Raji (cell line): ENCODE data around the gene ICA1.

Experiments used
- POLR2A ChIP-seq: IDR thresholded peaks from 2 replicates; pipeline ENCODE4 v1.6.1; 2011; ENCODE audit warnings: low read depth, low read length, control low read depth; ENCODE audit not compliant: insufficient read depth

The ICA1 gene

DNA sequence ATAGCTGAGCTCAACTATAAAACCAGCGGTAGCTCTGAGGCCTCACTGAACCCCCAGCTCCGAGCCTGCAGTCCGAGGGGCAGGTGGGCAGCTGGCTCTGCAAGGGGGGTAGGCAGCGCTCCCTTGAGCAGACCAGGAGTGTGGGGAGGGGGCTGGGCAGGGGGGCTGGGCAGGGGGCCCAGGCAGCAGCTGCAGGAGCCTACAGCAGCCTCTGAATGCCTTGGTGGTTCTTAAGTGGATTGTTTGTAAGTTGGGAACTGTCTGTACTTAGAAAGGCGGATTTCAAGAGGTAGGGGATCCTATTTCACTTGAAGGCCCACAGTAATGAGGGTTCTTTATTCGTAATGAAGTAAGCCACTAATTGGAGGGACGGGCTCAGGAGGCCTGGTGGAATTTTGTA is 72.3 kb downstream of the ICA1 start:
- no peak for TF ChIP-seq POLR2A

DNA sequence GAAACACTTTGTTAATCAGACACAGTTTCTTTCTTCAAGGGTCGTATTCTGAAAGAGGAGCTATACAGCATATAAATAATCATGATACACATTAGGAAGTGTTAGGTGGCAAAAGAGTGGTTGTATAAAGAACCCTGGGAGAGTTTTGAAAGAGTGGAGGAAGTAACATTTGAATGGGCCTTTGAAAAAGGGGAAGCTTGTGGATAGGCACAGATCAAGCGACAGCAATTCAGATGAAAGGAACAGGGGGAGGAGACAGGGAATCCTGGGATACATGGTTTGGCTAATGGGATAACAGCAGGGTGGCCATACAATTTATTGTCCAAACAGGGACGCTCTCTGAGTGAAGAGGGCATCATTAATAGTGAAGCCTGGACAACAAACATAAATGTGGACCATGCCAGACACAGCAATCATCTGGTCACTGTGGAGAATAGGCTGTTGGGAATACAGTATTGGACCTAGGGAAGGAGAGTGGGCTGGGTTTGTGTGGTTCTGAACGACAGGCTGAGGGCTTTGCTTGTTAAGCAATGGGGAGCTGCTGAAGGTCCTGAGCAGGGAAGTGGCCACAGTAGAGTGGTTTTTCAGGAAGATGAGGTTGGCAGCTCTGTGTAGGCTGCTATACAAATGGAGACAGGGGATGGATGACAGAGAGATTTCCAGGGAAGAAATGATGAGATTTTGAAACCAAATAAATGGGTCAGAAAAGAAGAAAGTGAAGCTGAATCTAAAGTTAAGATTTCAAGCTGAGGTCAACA is 75.9 kb downstream of the ICA1 start:
- no peak for TF ChIP-seq POLR2A

DNA sequence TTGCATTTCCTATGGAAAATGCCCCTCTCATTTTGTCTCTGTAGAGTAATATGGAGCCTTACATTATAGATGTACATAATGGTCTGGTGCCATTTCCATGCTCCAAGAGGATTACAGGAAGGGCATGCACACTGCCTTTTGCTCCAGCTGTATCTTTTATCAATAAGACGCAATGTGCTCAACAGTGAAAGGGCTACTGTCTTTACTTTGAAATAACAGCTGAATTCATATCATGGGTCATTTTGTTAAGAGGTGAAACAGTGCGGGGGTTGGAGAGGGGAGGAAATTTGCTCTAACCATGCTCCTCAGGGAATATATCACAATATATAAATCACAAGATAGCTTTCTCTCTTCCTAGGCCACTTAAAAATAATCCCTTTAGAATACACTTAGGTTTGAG is 77.7 kb downstream of the ICA1 start:
- TF ChIP-seq POLR2A, result no peak

DNA sequence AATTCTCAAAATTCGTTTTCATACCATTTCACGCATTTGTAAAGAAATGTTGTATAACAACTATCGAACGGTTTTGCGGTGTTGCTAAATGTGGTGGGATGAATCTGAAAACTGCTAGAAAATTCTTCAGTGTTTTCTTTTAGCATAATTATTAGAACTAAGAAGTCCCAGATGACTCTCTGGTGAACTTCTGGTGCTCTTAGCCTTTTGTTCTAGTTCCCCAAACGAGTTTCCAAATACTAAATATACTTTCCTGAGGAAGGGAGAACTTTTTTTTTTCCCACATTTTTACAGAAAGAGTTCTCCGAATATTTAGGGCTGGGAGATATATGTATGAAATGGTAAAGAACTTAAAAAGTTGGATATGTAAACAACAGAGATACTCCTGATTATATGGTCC is 82.5 kb downstream of the ICA1 start:
- no peak for TF ChIP-seq POLR2A

DNA sequence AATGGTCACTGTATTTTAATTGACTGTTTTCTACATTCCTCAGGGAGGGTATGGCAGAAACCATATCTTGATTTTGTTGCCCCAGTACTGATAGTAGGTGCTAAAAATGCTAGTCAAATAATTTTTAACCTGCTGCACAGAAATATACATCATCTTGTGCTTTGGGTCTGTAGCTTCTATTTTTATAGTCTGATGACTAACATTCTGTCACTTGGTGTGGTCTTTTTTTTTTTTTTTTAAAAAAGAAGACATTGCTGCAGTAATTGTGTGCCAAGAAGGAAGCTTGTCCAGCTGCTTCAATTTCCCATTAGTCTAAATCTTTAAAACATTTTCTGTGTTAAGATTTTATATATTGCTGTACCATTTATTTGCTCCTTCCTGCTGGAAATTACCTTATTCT is 83.6 kb downstream of the ICA1 start:
- no peak for TF ChIP-seq POLR2A

DNA sequence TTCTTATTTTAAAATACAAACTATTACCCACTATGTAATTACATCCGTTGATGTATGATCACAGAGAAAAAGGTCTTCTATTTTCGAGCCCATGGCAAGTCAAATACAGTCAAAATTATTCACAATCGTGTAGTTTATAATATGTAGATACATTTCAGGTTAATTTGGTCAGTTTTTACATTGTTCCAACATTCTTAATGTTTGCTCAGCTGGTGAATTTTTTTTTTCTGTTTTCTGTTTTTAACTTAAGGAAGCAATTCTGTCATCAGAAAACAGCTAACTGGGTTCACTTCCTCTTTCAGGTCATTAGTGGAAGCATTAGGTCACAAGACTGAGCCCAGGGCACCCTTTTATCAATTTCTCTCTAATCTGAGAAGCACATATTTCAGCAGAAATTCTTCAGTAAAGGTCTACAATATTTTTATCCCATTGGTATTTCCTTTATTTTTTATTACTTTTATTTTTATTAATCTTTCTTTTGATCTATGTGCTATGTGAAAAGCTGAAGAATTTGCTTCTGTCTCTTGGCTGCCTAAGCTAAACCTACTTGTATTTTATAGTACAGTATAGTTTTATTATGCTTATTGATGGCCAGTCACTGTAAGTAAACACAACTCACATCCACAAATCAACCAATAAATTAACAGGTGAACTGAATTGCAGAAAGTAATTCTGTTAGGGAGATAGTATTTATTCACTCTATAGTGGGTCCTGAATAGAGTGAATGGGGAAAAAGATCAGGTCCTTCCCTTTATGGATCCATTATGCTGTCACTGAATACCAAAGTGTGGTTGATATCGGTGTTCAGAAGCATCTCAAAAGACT is 84.6 kb downstream of the ICA1 start:
- TF ChIP-seq POLR2A, result no peak

DNA sequence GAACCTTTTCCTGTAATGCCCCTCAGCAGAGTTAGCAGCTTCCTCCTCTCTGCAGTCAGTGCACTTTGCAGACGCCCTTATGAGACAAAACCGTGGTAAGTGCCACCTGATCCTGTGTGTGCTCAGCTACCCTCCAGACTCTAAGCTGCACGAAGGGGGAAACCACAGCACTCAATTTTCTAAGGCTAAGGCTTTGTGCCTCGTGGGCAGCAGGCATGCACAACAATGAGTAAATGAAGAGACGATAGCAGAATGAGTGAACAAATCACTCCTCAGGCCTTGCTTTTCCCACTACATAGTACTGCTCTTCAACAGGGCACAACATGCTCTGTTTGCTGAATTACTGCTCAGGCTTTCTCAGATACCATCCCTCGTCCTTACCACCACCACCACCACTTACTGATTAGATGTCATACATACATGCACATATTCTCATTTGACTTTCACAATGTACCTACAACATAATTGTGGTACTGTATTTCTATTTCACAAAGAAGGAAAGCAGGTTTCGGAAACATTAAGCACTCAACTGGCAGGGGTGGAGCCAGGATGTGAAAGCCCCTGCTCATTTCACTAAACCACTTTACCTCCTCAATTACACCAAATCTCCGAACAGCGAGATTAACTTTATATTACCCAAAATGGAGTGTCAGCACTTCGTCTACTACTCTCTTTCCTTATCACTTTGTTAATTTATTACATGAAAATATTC is 85.4 kb downstream of the ICA1 start:
- TF ChIP-seq POLR2A, result peak; percentile 57; the same call in 1 of the 2 replicates

DNA sequence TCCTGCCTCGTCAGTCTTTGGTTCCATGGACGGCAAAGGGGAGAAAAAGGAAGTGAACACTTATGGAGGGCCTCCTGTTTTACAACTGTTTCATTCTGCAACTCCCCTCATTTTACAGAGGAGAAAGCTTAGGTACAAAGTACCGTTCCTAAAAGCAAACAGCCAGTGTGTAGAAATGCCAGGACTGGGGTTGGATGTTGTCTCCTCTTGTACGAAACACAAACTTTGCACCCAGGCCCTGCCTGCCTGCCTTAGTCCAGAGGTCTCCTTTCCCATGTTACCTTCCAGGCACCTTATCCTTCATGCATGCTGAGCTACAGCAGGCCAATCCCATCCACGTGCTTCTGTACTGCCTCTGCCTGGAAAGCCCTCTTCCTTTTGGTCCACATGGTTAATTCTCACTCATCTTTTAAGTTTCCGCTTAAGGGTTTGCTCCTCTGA is 86.0 kb downstream of the ICA1 start:
- TF ChIP-seq POLR2A, result no peak

DNA sequence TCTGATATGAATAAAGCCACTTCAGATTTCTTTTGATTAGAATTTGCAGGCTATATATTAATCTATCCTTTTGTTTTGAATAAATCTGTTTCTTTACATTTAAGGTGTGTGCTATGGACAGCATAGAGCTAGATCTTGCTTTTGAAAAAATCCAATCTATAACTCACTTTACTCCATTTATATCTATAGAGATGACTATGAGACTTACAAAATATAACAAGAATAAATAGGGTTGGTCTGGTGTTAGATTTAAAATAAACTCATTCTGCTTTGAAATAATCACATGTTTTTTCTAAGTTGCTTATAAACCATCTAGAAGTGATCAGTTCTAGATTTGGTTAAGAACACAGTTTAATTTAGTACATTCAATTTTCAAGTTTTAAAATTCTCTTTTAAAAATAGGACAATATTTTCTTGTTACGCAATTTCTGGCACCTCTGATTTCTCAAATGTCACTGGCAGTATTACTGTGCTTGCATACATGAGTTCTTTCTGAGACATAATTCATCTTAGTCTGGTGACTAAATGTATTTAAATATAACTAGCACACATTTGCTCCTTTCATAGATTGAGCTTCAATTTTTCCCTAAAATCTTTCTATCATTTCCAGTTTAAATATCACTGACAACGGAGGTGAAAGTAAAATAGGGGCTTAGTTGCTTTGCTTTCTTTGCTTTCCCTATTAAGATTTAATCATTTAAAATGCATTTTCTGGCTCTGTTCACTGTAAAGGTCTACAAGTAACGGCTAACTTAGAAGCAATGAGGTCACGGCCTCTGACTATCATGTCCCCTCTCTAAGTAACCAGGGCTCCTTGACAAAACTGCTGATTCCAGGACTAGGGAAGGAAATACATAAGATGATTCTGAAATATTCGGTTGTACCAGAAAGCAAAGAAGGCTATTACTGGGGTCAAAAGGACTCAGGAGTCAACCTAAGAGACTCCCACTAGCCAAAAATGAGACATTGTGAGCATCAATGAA is 89.3 kb downstream of the ICA1 start:
- TF ChIP-seq POLR2A, result no peak

DNA sequence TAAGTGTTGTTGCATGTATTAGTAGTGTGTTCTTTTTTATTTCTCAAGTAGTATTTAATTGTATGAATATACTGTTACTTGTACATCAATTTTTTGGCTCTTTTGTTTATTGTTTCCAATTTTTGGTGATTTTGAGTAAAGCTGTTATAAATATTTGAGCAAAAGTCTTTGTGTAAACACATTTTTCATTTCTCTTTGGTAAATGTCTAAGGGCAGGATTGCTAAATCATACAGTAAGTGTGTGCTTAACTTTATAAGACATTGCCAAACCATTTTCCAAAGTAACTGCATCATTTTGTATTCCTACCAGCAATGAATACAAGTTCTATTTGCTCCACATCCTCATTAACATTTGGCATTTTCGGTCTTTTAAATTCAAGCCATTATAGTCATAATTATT is 92.8 kb downstream of the ICA1 start:
- no peak for TF ChIP-seq POLR2A

DNA sequence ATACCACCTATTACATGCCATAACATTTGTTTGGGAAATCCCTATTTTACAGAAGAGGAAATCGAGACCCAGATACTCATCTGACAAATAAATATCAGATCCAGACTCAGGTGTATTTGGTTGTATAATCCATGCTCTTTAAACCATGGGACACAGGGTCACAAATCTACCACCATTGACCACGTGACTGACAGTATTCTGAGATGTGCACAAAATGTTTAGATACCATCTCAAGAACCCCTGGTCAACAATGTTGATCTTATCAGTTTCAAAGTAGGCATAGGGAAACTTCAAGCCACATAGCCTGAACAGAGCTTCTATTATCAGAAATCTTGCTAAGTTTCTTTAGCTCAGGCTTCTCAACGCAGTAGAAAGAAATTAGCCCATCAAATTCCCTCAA is 93.6 kb downstream of the ICA1 start:
- no peak for TF ChIP-seq POLR2A

DNA sequence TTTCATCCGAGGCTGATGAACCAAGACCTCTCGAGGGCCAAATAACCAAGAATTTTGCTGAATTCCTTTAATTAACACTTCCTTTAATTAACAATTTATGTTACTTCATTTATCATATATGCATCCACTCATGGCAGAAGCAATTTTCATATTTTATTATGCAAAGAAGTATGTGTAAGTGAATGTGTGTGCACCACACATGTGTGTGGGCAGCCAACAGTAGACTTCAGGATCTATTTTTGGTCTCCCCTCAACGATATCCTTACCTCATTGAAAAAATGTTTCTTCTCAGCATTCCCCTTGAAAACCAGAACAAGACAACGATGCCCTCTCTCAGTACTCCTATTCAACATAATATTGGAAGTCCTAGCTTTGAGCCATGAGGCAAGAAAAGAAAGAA is 96.8 kb downstream of the ICA1 start:
- no peak for TF ChIP-seq POLR2A

DNA sequence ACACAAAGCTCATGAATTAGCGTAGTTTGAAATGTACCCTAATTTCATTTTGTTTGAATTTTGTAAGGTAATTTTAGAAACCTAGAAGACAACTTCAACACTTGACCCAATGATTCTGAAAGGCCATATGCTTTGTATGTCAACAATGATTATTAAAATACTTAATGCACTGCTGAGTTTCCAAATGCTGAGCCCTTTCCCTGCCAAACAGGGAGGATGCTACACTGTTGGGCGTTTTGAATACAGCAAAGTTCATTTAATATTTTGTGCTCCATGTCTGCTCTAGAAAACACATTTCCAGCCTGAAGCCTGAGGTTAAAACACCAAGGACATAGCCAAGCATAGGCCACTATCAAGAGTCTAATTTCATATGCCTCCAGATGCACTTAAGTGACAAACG is 99.8 kb downstream of the ICA1 start:
- no peak for TF ChIP-seq POLR2A

DNA sequence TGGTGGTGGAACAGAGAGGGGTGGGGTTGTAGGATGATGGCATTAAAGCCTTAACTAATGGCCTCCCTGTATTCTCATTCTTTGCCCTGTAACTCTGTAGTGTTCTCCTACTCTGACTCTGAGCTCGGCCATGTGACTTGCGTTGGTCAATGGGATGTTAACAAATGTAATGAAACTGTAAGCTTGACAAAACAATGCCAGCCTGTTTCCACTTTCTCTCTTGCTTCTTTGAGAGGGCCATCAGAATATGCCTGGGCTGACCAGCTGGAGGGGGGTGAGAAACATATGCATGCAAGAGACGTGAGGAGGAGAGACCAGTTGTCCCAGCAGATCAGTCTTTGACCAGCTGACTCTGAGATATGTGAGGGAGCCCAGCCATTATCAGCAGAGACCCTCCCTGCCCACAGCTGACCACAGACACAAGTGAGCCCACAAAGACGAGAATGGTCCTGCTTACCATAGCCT is 100.6 kb downstream of the ICA1 start:
- TF ChIP-seq POLR2A, result no peak

DNA sequence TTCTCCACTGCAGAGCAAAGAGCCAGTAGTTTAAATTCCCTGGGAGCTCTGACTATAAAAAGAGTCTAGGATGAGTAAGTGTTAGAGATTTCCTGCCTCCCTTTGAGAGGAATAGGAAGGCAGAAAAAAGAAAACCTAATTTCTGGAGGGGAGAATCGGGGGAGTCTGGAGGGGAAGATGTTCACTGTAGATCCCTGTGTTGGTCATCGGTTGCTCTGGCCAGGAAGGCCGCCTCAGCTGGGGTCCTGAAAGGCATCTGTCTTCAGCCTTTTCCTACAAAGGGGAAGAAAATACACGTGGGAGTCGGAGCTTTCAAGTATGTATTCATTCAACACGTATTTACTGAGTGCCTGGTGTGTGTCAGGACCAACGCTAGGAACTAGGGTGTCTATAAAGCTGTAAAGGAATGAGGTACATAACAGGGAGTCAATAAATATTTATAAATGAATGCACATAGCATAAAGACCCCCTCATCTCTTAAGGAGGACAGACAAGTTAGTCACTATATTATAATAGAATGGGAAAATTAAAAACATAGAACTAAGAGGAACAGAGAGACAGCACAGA is 101.1 kb downstream of the ICA1 start:
- TF ChIP-seq POLR2A, result no peak

DNA sequence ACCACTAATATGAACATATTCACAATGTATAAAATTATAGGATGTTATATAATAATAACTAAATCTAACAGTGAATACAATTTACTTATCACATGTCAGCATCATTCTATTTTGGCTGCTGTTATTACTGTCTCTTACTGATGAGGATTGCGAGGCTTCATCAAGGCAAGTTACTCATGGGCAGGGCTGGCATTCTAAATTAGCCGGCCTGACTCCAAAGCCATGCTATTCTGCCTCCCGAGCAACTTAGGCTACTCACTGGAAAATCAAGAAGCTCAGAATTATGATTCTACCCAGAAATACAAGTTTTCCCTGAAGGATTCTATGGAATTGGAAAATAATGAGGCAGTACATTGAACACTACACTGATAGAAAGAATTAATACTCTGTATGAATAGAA is 101.7 kb downstream of the ICA1 start:
- no peak for TF ChIP-seq POLR2A
